ENCODE data around the gene FBXO38.

FBXO38 gene

DNA sequence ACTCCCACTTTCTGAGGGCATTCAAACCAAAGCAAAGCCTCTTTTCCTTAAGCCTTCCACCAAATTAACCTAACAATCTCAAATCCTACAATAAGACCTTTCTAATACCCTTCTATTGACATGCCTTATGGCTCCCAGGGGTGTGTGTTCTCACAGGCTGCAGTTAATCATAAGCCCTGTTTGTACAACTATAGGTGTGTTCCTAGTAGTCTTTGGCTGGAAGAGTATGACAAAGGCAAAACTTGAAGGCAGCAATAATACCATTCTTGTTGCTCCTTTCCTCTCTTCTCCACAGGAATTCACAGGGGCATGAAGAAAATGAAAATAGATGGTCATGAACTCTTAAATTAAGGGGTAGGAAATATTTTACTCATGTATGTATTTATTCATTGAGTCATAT lies 10.9 kb upstream of the FBXO38 start:
- H3K9me3 ChIP-seq (ENCODE audit: control insufficient read depth, insufficient read depth, low read length), result no peaks in the 10 kb centered on the region
- H3K36me3 ChIP-seq (ENCODE audit: insufficient read depth, low read length), result no peaks in the 10 kb centered on the region

DNA sequence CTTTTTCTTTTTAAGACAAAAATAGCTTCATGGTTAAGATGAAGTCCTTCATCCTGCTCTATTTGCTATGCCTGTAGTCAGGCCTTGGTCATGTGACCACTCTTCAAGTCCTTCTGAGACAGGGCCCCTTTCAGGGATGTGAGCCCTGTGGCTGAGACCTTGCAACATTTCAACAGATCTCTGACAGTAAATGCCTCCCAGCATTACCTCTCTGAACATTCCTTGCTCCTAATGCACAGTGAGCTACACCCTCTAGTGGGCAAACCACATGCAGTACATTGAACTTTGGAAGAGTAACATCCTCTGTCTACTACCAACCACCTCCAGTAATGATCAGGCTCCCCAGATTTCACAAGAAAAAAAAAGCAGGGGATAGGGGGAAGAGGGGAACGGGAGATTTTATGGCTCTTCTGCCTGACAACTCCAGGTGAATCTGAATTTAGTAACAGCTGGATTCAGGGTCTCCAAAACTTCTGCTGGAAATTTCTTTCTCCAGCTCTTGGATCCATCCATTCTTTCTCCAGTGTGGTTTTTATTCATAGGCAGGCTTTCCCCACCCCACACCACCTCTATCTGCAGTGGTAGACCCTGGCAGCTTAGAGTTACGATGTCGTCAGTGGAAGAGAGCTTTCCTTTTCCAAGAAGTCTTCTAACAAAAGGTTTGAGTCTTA lies 8.9 kb upstream of the FBXO38 start:
- H3K4me1 ChIP-seq (ENCODE audit: insufficient read depth, low read length), result 0 out of 2 replicates have a peak, but pooled peaks cover 4% of the 10 kb centered on the region
- no peaks in the 10 kb centered on the region for H3K36me3 ChIP-seq (ENCODE audit: insufficient read depth, low read length)
- H3K9me3 ChIP-seq (ENCODE audit: control insufficient read depth, insufficient read depth, low read length), result no peaks in the 10 kb centered on the region; the same call in 1 of the 2 replicates
- H3K9ac ChIP-seq (ENCODE audit: low read depth, low read length), result no peak overlapping the region

More for the DNA sequence above, 10.9 kb upstream of the FBXO38 start:
- no peak overlapping the region for H3K9ac ChIP-seq (ENCODE audit: low read depth, low read length)
- H3K4me1 ChIP-seq (ENCODE audit: insufficient read depth, low read length), result 0 out of 2 replicates have a peak, but pooled peaks cover 4% of the 10 kb centered on the region

DNA sequence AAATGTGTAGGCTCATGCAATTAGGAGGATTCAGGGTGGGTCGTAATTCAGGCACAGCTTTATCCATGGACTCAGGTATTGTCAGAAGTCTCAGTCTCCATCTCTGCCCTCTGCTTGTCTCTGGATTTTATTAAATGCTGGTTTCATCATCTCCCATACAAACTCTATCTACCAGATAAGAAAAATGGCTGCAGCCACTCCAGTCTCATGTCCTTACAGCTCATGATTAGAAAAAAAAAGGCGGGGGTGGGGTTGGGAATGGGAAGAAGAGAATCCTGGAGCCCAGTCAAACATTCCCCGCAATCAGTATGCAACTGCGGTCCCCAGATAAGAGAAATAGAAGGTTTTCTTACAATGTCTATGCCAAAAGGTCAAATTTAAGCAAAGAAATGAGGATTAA lies 7.6 kb upstream of the FBXO38 start:
- no peak overlapping the region for H3K9ac ChIP-seq (ENCODE audit: low read depth, low read length)
- 0 out of 2 replicates have a peak, but pooled peaks cover 4% of the 10 kb centered on the region for H3K4me1 ChIP-seq (ENCODE audit: insufficient read depth, low read length)
- H3K9me3 ChIP-seq (ENCODE audit: control insufficient read depth, insufficient read depth, low read length), result no peaks in the 10 kb centered on the region; the same call in 1 of the 2 replicates
- no peaks in the 10 kb centered on the region for H3K36me3 ChIP-seq (ENCODE audit: insufficient read depth, low read length)

DNA sequence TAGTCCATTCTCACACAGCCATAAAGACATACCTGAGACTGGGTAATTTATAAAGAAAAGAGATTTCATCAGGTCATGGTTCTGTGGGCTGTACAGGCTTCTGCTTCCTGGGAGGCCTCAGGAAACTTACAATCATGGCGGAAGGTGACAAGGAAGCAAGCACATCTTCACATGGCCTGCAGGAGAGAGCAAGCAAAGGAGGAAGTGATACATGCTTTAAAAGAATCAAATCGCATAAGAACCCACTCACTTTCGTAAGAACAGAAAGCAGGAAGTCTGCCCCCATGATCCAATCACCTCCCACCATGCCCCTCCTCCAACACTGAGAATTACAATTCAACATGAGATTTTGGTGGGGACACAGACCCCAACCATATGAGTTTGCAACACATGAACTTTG lies 5.1 kb upstream of the FBXO38 start:
- Histone ChIP-seq H3K9ac (ENCODE audit: low read depth, low read length) (no peak overlapping the region), H3K9me3 (ENCODE audit: control insufficient read depth, insufficient read depth, low read length) (no peaks in the 10 kb centered on the region; the same call in 1 of the 2 replicates), H3K4me1 (ENCODE audit: insufficient read depth, low read length) (peaks cover 4% of the 10 kb centered on the region; the same call in 1 of the 2 replicates), H3K36me3 (ENCODE audit: insufficient read depth, low read length) (no peaks in the 10 kb centered on the region)

DNA sequence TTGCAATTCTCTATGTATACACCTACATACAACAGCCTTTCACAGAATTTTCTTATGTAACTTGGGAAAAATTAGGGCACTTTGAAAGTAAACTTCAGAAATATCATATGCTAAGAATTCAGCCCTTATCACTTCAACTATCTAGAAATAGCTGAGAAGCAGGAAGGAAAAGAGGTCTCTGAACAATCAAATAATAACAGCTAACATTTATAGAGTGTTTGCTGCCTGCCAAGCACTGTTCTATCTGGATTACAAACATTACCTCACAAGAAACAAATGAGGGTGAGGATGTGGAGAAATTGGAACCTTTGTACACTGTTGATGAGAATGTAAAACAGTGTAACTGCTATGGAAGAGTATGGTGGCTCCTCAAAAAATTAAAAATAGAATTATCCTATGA lies 4.4 kb upstream of the FBXO38 start:
- Histone ChIP-seq H3K36me3 (ENCODE audit: insufficient read depth, low read length) (no peaks in the 10 kb centered on the region), H3K9me3 (ENCODE audit: control insufficient read depth, insufficient read depth, low read length) (no peaks in the 10 kb centered on the region; the same call in 1 of the 2 replicates), H3K4me1 (ENCODE audit: insufficient read depth, low read length) (peaks cover 3% of the 10 kb centered on the region; the same call in 1 of the 2 replicates), H3K9ac (ENCODE audit: low read depth, low read length) (no peak overlapping the region)

DNA sequence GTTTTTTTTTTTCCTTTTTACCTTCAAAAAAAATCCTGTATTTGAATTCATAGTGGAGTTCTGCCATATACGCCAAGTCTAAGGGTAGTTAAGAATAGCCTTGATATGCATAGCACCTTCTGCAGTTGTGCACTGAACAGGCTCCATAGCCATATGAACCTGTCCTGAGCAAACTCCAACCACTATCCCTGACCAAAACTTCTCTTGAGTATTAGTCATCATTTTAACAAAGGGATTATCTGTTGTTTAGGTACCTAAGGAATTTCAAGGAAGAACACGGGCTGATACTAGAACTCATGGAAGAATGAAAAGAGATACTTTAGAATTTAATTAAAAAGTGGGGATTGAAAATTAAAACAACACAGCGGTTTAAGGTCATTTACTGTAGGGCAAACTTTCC lies 1.9 kb upstream of the FBXO38 start:
- no peaks in the 10 kb centered on the region; the same call in 1 of the 2 replicates for H3K9me3 ChIP-seq (ENCODE audit: control insufficient read depth, insufficient read depth, low read length)
- H3K4me1 ChIP-seq (ENCODE audit: insufficient read depth, low read length), result peaks cover 4% of the 10 kb centered on the region; the same call in 1 of the 2 replicates
- H3K36me3 ChIP-seq (ENCODE audit: insufficient read depth, low read length), result no peaks in the 10 kb centered on the region
- H3K9ac ChIP-seq (ENCODE audit: low read depth, low read length), result no peak overlapping the region

DNA sequence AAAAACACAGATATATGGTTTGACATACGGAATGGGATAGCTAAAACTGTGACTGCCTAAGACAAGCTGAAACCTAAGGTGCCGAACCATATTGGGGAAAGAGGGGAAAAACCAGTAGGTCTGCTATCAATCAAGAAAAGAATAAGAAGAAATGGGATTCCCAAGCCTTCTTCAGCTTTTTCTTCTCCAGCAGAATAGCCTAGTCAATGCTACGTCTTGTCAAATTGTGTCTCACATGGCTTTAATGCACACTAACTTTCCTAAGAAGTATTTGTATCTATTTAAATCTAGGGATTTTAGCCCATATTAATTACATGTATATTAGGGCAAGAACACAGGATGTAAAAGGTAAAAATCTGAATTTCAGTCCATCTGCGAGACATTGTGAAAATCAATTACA lies 797 bp upstream of the FBXO38 start:
- peaks cover 4% of the 10 kb centered on the region; the same call in 1 of the 2 replicates for H3K4me1 ChIP-seq (ENCODE audit: insufficient read depth, low read length)
- no peaks in the 10 kb centered on the region; the same call in 1 of the 2 replicates for H3K9me3 ChIP-seq (ENCODE audit: control insufficient read depth, insufficient read depth, low read length)
- H3K9ac ChIP-seq (ENCODE audit: low read depth, low read length), result peak overlapping the region; percentile 90
- no peaks in the 10 kb centered on the region for H3K36me3 ChIP-seq (ENCODE audit: insufficient read depth, low read length)

DNA sequence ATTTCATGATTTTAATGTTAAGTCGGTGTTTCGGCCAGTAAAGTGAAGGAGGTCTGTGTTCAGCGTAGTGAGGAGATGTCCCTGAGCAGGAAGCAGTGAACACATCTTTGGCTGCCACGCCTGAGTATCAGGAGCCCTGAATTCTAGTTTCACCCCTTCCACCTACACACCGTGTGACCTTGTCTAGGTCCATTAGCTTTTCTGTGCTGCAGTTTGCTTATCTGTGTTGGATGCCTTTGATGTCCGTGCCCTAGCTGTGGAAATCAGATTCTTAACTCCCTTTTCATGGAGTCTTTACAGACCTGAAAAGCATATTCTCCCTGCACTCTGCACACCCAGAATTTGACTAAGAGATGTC lies 601 bp downstream of the FBXO38 start:
- H3K4me1 ChIP-seq (ENCODE audit: insufficient read depth, low read length), result peaks cover 4% of the 10 kb centered on the region; the same call in 1 of the 2 replicates
- no peaks in the 10 kb centered on the region for H3K9me3 ChIP-seq (ENCODE audit: control insufficient read depth, insufficient read depth, low read length)
- H3K36me3 ChIP-seq (ENCODE audit: insufficient read depth, low read length), result no peaks in the 10 kb centered on the region
- H3K9ac ChIP-seq (ENCODE audit: low read depth, low read length), result peak overlapping the region; percentile 90

DNA sequence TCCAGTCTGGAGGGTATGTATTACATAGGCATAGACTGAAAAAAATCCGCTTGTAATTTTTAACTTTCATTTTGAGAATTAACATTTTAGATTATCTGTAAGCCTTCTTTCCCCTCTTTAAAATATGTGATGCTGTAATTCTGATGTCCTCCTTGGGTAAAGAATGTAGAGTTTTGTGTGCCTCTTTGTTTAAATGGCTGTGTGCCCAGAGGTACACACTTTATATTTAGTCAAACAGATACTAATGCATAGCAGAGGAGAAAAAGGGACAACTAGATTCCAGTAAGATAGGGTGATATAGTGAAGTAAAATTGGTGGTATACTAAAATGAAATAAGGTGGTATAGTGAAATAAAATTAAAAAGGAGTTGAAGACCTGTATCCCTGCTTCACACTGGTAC lies 1.3 kb downstream of the FBXO38 start:
- Histone ChIP-seq H3K36me3 (ENCODE audit: insufficient read depth, low read length) (no peaks in the 10 kb centered on the region), H3K9ac (ENCODE audit: low read depth, low read length) (no peak overlapping the region), H3K9me3 (ENCODE audit: control insufficient read depth, insufficient read depth, low read length) (no peaks in the 10 kb centered on the region), H3K4me1 (ENCODE audit: insufficient read depth, low read length) (peaks cover 4% of the 10 kb centered on the region; the same call in 1 of the 2 replicates)

DNA sequence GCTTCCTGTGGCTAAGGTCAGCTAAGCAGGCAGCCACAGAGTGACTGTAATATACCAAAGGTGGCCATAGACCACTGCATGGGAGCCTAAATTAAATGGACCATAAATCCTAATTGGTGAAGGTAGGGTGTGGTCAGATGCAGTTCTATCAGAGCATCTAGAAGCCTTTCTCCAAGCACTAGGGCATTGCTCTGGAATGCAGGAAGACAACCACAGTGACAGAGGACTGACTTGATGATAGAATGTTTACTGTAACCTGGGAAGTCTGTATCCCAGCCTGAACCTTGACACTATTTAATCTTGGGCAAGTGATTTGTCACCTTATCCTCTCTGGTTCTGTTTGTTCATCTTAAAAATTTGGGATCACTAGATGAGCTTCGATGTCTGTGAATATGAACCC lies 2.3 kb downstream of the FBXO38 start:
- no peaks in the 10 kb centered on the region for H3K9me3 ChIP-seq (ENCODE audit: control insufficient read depth, insufficient read depth, low read length)
- H3K9ac ChIP-seq (ENCODE audit: low read depth, low read length), result no peak overlapping the region
- H3K4me1 ChIP-seq (ENCODE audit: insufficient read depth, low read length), result peaks cover 4% of the 10 kb centered on the region; the same call in 1 of the 2 replicates
- H3K36me3 ChIP-seq (ENCODE audit: insufficient read depth, low read length), result no peaks in the 10 kb centered on the region

DNA sequence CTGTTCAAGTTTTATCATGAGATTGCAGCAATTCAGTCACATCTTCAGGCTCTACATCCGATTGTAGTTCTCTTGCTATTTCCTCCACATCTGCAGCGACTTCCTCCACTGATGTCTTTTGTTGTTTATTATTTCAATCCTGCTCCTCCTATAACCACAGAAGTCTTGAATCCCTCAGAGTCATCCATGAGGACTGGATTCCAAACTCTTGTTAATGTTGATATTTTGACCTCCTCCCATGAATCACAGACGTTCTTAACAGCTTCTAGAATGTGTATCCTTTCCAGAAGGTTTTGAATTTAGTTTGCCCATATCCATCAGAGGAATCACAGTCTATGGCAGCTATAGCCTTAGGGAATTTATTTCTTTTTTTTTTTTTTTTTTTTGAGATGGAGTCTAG lies 3.6 kb downstream of the FBXO38 start:
- Histone ChIP-seq H3K36me3 (ENCODE audit: insufficient read depth, low read length) (no peaks in the 10 kb centered on the region), H3K4me1 (ENCODE audit: insufficient read depth, low read length) (peaks cover 5% of the 10 kb centered on the region; the same call in 1 of the 2 replicates), H3K9ac (ENCODE audit: low read depth, low read length) (no peak overlapping the region), H3K9me3 (ENCODE audit: control insufficient read depth, insufficient read depth, low read length) (no peaks in the 10 kb centered on the region)

DNA sequence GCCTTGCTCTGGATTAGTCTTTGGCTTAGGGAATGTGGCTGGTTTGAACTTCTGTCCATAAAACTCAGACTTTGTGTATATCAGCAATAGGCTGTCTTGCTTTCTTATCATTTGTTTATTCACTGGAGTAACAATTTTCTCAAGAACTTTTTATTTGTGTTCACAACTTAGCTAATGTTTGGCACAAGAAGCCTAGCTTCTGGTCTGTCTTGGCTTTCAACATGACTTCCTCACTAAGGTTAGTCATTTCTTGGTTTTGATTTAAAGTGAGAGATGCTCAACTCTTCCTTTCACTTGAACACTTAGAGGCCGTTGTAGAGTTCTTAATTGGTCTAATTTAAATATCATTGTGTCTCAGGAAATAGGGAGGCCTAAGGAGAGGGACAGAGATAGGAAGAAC lies 4.9 kb downstream of the FBXO38 start:
- no peaks in the 10 kb centered on the region for H3K36me3 ChIP-seq (ENCODE audit: insufficient read depth, low read length)
- H3K9ac ChIP-seq (ENCODE audit: low read depth, low read length), result no peak overlapping the region
- H3K4me1 ChIP-seq (ENCODE audit: insufficient read depth, low read length), result peaks cover 17% of the 10 kb centered on the region

DNA sequence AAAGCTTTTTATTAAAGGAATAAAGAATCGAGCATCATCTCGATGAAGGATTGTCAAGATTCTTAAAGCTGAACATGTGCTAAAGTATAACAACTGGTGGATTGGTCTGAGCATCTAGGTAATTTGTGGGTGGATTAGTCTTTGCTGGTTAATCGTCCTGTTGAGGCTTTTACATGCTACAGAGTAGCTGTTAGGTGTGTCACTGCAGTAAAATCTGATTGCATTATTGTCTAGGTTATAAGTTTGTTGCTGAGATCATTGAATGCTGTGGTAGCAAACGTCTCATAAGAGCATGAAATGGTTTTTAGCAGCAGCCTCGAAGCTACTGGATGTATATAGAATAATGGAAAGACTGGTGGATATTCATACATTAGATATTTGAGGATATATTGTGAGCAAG lies 7.2 kb downstream of the FBXO38 start:
- Histone ChIP-seq H3K9me3 (ENCODE audit: control insufficient read depth, insufficient read depth, low read length) (no peaks in the 10 kb centered on the region), H3K4me1 (ENCODE audit: insufficient read depth, low read length) (peaks cover 19% of the 10 kb centered on the region), H3K36me3 (ENCODE audit: insufficient read depth, low read length) (no peaks in the 10 kb centered on the region), H3K9ac (ENCODE audit: low read depth, low read length) (no peak overlapping the region)

More for the DNA sequence above, 4.9 kb downstream of the FBXO38 start:
- no peaks in the 10 kb centered on the region for H3K9me3 ChIP-seq (ENCODE audit: control insufficient read depth, insufficient read depth, low read length)

DNA sequence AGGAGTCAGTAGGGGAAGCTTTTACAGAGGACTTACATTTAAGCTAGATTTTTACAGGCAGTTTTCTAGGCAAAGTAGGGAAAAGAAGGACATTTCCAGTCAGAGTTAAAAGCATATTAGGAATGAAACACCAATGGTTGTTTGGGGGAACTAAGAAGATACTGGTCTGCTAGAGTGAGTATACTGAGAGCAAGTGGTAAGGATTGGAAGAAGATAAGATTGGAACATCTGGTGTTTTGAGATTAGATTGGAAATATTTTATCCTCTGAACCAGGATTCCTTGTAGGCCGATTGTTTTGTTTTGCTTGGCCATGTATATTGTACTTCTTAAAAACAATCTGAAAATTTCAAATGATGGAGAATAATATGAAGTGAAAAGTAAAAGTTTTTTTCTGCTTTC lies 7.7 kb downstream of the FBXO38 start:
- H3K4me1 ChIP-seq (ENCODE audit: insufficient read depth, low read length), result peaks cover 19% of the 10 kb centered on the region
- H3K36me3 ChIP-seq (ENCODE audit: insufficient read depth, low read length), result no peaks in the 10 kb centered on the region
- H3K9ac ChIP-seq (ENCODE audit: low read depth, low read length), result no peak overlapping the region
- H3K9me3 ChIP-seq (ENCODE audit: control insufficient read depth, insufficient read depth, low read length), result no peaks in the 10 kb centered on the region

DNA sequence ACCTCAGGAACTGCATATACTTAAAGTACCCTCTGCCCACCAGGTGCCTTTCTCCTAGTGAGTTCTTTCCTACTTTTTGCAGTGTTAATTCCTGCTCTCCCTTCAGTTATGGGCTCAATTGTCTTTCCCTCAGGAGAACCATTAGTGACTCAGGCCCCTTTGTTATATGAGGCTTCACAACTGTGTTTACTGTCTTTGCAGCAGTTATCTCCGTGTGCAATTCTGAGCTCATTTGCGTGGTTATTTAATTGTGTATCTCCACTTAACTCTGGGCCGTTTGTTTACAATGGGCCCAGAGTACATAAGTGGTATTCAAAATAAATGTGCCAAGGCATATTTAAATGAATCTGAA lies 9.6 kb downstream of the FBXO38 start:
- Histone ChIP-seq H3K9ac (ENCODE audit: low read depth, low read length) (no peak overlapping the region), H3K9me3 (ENCODE audit: control insufficient read depth, insufficient read depth, low read length) (no peaks in the 10 kb centered on the region), H3K36me3 (ENCODE audit: insufficient read depth, low read length) (no peaks in the 10 kb centered on the region), H3K4me1 (ENCODE audit: insufficient read depth, low read length) (peaks cover 32% of the 10 kb centered on the region)

Data from ES-I3 (cell line).